ENCODE data around the gene TFIP11.
"Not testable (repeated sequence)": the region's sequence is repeated elsewhere in the genome, so short reads cannot be mapped to it uniquely, and the experiment has no call there.

Gene TFIP11

GRCh38 chr22:26540119-26540518 is 27.8 kb upstream of the TFIP11 start:
- DNase-seq = no peak

- DNase-seq = no peak
Measured at GRCh38 chr22:26536762-26537134, 24.5 kb upstream of the TFIP11 start.

- no peak for DNase-seq
Measured at GRCh38 chr22:26536056-26536761, 23.9 kb upstream of the TFIP11 start.

- DNase-seq = no peak
Measured at GRCh38 chr22:26535603-26535908, 23.3 kb upstream of the TFIP11 start.

- DNase-seq = no peak
Measured at GRCh38 chr22:26534874-26535602, 22.8 kb upstream of the TFIP11 start.

- DNase-seq = no peak
Measured at GRCh38 chr22:26534171-26534855, 22.0 kb upstream of the TFIP11 start.

- no peak for DNase-seq
Measured at GRCh38 chr22:26529345-26529744, 17.1 kb upstream of the TFIP11 start.

GRCh38 chr22:26528518-26528917 is 16.2 kb upstream of the TFIP11 start:
- DNase-seq = not testable (repeated sequence)

GRCh38 chr22:26527574-26528465 is 15.5 kb upstream of the TFIP11 start:
- no peak for DNase-seq

- DNase-seq = no peak
Measured at GRCh38 chr22:26527167-26527566, 14.9 kb upstream of the TFIP11 start.

GRCh38 chr22:26525946-26526564 is 13.8 kb upstream of the TFIP11 start:
- no peak for DNase-seq

- DNase-seq = no peak
Measured at GRCh38 chr22:26524870-26525269, 12.6 kb upstream of the TFIP11 start.

- no peak for DNase-seq
Measured at GRCh38 chr22:26522592-26522991, 10.3 kb upstream of the TFIP11 start.

- no peak for DNase-seq
Measured at GRCh38 chr22:26522012-26522411, 9.7 kb upstream of the TFIP11 start.

GRCh38 chr22:26517429-26517828 is 5.2 kb upstream of the TFIP11 start:
- DNase-seq = no peak

- DNase-seq = no peak
Measured at GRCh38 chr22:26516503-26516902, 4.2 kb upstream of the TFIP11 start.

GRCh38 chr22:26515931-26516330 is 3.7 kb upstream of the TFIP11 start:
- DNase-seq = no peak

- DNase-seq = no peak
Measured at GRCh38 chr22:26514419-26515161, 2.3 kb upstream of the TFIP11 start.

GRCh38 chr22:26513838-26514237 is 1.6 kb upstream of the TFIP11 start:
- no peak for DNase-seq

- DNase-seq = no peak
Measured at GRCh38 chr22:26508148-26508547, 4.1 kb downstream of the TFIP11 start.

- DNase-seq = no peak
Measured at GRCh38 chr22:26503758-26504157, 8.5 kb downstream of the TFIP11 start.

All from 8988T (cell line).